H1 (cell line): ENCODE measurements around the gene SAMMSON. TPM values are rescaled to one million over a fixed set of nuclear protein-coding genes. Genes with fewer than 3 reads are reported as not detected.

Experiments used
- CBX5 ChIP-seq: fragments of 300-800, 300-1000 bp; sonication (generic); IDR thresholded peaks from 2 replicates; pipeline ENCODE4 v1.7.1; 2016; ENCODE audit warnings: antibody characterized with exemption, low read length, low read depth
- CHD7 ChIP-seq: fragments of 300-600 bp; sonication (generic); IDR thresholded peaks from 2 replicates; pipeline ENCODE4 v1.7.1; 2012; ENCODE audit warnings: low read length, moderate library complexity, mild to moderate bottlenecking, inconsistent platforms; ENCODE audit not compliant: insufficient replicate concordance
- CTBP2 ChIP-seq: IDR thresholded peaks from 2 replicates; pipeline ENCODE4 v1.7.0; 2011; ENCODE audit warnings: borderline replicate concordance, mild to moderate bottlenecking, moderate library complexity, mixed read lengths, low read length; ENCODE audit not compliant: insufficient read depth, insufficient read length
- polyA plus RNA-seq, 7 experiments: library from polyadenylated mRNA; depleted of rRNA in 3 of 7; stranded (reverse) in 5 of 7; unstranded in 2 of 7; fragments of >200 nt in 5 of 7; fragments of 200-250 nt in 2 of 7; gene quantifications; 1 replicate in 5 of 7; 2 replicates in 1 of 7; 4 replicates in 1 of 7; pipeline versions ENCODE4 v1.2.1 to v1.2.3, GENCODE V29; 2011 to 2013; ENCODE audit warnings: missing spikeins in 2 of 7, mixed read lengths in 2 of 7
- total RNA-seq: library from RNA; stranded (reverse); fragmentation: NEBNext Ultra II Directional; extraction: Animal tissue kit (Norgen Biotek cat#: 25700); gene quantifications from 2 replicates; pipeline ENCODE4 v1.2.1, GENCODE V29; 2021

Gene SAMMSON
- total and polyA plus RNA-seq, 2 of the 8 experiments (the other 6 are each of a cell fraction or from before 2014, with no cell fraction given): not detected

DNA sequence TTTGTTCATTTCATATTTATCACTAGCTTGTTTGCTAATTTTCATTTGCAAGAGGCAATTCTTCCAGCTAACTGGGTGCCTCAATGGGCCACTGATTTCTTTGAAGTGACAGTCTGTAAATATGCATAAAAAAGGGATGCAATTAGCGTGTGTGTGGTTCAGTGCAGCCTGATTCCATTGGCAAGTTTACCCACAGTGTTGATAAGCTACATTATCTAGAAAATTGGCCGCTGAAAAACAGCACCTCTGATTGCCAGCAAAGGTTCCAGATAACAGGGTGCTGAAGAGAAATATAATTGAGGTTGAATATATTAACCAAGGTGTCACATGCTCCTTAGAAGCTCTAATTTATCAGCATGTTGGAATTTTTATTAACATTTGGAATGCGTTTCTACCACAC is 76.9 kb downstream of the SAMMSON start (continued):
- TF ChIP-seq CHD7: no peak
- TF ChIP-seq CTBP2: no peak
- no peak for TF ChIP-seq CBX5
